Neural cell (in vitro differentiated cells): ENCODE data around the gene NOL4L. TPM values are rescaled to one million over a fixed set of nuclear protein-coding genes. Genes with fewer than 3 reads are reported as not detected.

Experiments used
- H2AFZ ChIP-seq: fragments of 200-600, 300-800 bp; sonication (generic), shearing (Covaris generic); 2 replicates; pipeline ENCODE4 v1.6.0; 2014; ENCODE audit warnings: low read depth, mild to moderate bottlenecking, antibody characterized with exemption, low read length, moderate library complexity
- H3F3A ChIP-seq: fragments of 200-600 bp; shearing (Covaris generic); 2 replicates; pipeline ENCODE4 v1.6.1; 2016; ENCODE audit warnings: mild to moderate bottlenecking, moderate library complexity, mixed read lengths, antibody characterized with exemption, low read length; ENCODE audit not compliant: insufficient read depth, poor library complexity, severe bottlenecking
- H3K27ac ChIP-seq: fragments of 200-600, 300-800 bp; sonication (generic), shearing (Covaris generic); 2 replicates; pipeline ENCODE4 v1.5.1; 2014; ENCODE audit warnings: mild to moderate bottlenecking, low read length, moderate library complexity
- H3K27me3 ChIP-seq: fragments of 300-800, 200-600 bp; sonication (generic), shearing (Covaris generic); 2 replicates; pipeline ENCODE4 v1.6.0; 2014; ENCODE audit warnings: mild to moderate bottlenecking, low read depth, low read length, moderate library complexity; ENCODE audit not compliant: insufficient read depth
- H3K36me3 ChIP-seq: fragments of 300-800, 200-600 bp; sonication (generic), shearing (Covaris generic); 2 replicates; pipeline ENCODE4 v1.5.1; 2014; ENCODE audit warnings: mild to moderate bottlenecking, antibody characterized with exemption, low read length, moderate library complexity; ENCODE audit not compliant: insufficient read depth
- H3K4me2 ChIP-seq: fragments of 300-800, 200-600 bp; sonication (generic), shearing (Covaris generic); 2 replicates; pipeline ENCODE4 v1.6.0; 2014; ENCODE audit warnings: mild to moderate bottlenecking, low read length
- H3K4me3 ChIP-seq: fragments of 300-800, 200-600 bp; sonication (generic), shearing (Covaris generic); 2 replicates; pipeline ENCODE4 v1.5.1; 2014; ENCODE audit warnings: mild to moderate bottlenecking, low read length, moderate library complexity
- H3K79me2 ChIP-seq: fragments of 200-600 bp; shearing (Covaris generic); replicated peaks from 2 replicates; pipeline ENCODE4 v1.6.0; 2014; ENCODE audit warnings: mild to moderate bottlenecking, low read length, moderate library complexity; ENCODE audit not compliant: insufficient read depth
- H3K9ac ChIP-seq: fragments of 300-800, 200-600 bp; sonication (generic), shearing (Covaris generic); 2 replicates; pipeline ENCODE4 v1.6.1; 2016; ENCODE audit warnings: mild to moderate bottlenecking, low read length, mixed read lengths
- H3K9me2 ChIP-seq: fragments of 200-600 bp; shearing (Covaris generic); 2 replicates; pipeline ENCODE4 v1.6.1; 2016; ENCODE audit warnings: mild to moderate bottlenecking, low read length, mixed read lengths; ENCODE audit not compliant: insufficient read depth
- H3K9me3 ChIP-seq: fragments of 200-600, 300-800 bp; sonication (generic), shearing (Covaris generic); 2 replicates; pipeline ENCODE4 v1.6.1; 2016; ENCODE audit warnings: mild to moderate bottlenecking, mixed run types, low read length, moderate library complexity, mixed read lengths
- H4K20me1 ChIP-seq: fragments of 200-600 bp; shearing (Covaris generic); 2 replicates; pipeline ENCODE4 v1.6.1; 2016; ENCODE audit warnings: mild to moderate bottlenecking, mixed run types; ENCODE audit not compliant: insufficient read depth
- EP300 ChIP-seq: fragments of 450-650 bp; conservative IDR thresholded peaks from 2 replicates; pipeline ENCODE4 v1.6.1; 2014; ENCODE audit warnings: antibody characterized with exemption, mild to moderate bottlenecking, moderate library complexity; ENCODE audit not compliant: poor library complexity, severe bottlenecking
- EZH2 ChIP-seq: fragments of 200-600, 300-800 bp; shearing (Covaris generic), sonication (generic); IDR thresholded peaks from 2 replicates; pipeline ENCODE4 v1.6.1; 2014; ENCODE audit warnings: antibody characterized with exemption, low read length, borderline replicate concordance, mild to moderate bottlenecking; ENCODE audit not compliant: insufficient read depth, poor library complexity, severe bottlenecking
- MXI1 ChIP-seq: fragments of 450-650 bp; conservative IDR thresholded peaks from 2 replicates; pipeline ENCODE4 v1.6.1; 2014; ENCODE audit warnings: antibody characterized with exemption, mild to moderate bottlenecking; ENCODE audit not compliant: poor library complexity, severe bottlenecking
- POLR2AphosphoS5 ChIP-seq: IDR thresholded peaks from 2 replicates; pipeline ENCODE4 v1.6.1; 2012
- RAD21 ChIP-seq: fragments of 450-650 bp; conservative IDR thresholded peaks from 2 replicates; pipeline ENCODE4 v1.6.1; 2014; ENCODE audit warnings: antibody characterized with exemption, mild to moderate bottlenecking, moderate library complexity
- REST ChIP-seq: IDR thresholded peaks from 2 replicates; pipeline ENCODE4 v1.6.1; 2012; ENCODE audit warnings: borderline replicate concordance
- SMC3 ChIP-seq: fragments of 450-650 bp; conservative IDR thresholded peaks from 2 replicates; pipeline ENCODE4 v1.6.1; 2014; ENCODE audit warnings: antibody characterized with exemption, mild to moderate bottlenecking, moderate library complexity; ENCODE audit not compliant: poor library complexity
- TAF1 ChIP-seq: IDR thresholded peaks from 2 replicates; pipeline ENCODE4 v1.6.1; 2012; ENCODE audit warnings: low read depth
- polyA plus RNA-seq: library from polyadenylated mRNA; depleted of rRNA; stranded (reverse); fragments of >200 nt; gene quantifications from 2 replicates; pipeline ENCODE4 v1.2.3, GENCODE V29; 2014
- TF ChIP-seq, protein P1 (sequence below): fragments of 450-650 bp; IDR thresholded peaks from 2 replicates; pipeline ENCODE4 v1.5.1; 2014; ENCODE audit warnings: antibody characterized with exemption, mild to moderate bottlenecking, moderate library complexity; ENCODE audit not compliant: poor library complexity, severe bottlenecking

NOL4L gene
- polyA plus RNA-seq, 1 donor from 2014 or later = 20.4 TPM

DNA sequence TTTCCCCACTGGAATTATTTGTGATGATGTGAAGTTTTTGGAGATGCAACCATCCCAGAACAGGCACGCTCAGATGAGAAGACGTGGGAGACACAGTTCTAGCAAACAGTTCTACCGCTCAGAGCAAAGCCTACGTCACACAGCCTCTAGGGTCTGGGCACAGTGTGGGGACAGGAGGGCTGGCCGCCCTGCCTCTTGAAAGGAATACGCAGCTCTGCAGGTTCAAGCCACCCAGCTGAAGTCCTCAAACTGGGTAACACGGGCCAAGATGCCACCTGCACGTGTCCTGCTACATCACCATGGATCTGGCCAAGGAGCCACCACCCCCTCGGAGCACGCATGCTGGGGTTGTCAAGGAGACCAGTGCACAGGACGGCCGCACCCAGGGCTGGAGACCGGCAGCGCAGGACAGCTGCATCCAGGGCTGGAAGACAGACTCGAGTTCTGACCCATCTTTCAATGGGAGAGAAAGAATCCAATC lies 75.0 kb downstream of the NOL4L start:
- no peak overlapping the region for H2AFZ ChIP-seq
- H3K9ac ChIP-seq = no peak overlapping the region
- no peaks in the 10 kb centered on the region for H3K9me3 ChIP-seq
- H3K4me2 ChIP-seq = no peak overlapping the region
- TF ChIP-seq RAD21 (no peak), SMC3 (no peak), EZH2 (no peak), POLR2AphosphoS5 (no peak), MXI1 (no peak), TAF1 (no peak), EP300 (no peak), REST (no peak)
- TF ChIP-seq, protein P1, sequence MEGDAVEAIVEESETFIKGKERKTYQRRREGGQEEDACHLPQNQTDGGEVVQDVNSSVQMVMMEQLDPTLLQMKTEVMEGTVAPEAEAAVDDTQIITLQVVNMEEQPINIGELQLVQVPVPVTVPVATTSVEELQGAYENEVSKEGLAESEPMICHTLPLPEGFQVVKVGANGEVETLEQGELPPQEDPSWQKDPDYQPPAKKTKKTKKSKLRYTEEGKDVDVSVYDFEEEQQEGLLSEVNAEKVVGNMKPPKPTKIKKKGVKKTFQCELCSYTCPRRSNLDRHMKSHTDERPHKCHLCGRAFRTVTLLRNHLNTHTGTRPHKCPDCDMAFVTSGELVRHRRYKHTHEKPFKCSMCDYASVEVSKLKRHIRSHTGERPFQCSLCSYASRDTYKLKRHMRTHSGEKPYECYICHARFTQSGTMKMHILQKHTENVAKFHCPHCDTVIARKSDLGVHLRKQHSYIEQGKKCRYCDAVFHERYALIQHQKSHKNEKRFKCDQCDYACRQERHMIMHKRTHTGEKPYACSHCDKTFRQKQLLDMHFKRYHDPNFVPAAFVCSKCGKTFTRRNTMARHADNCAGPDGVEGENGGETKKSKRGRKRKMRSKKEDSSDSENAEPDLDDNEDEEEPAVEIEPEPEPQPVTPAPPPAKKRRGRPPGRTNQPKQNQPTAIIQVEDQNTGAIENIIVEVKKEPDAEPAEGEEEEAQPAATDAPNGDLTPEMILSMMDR = no peak
- no peak overlapping the region for H3K27ac ChIP-seq
- no peaks in the 10 kb centered on the region for H3K79me2 ChIP-seq
- no peaks in the 10 kb centered on the region for H3K27me3 ChIP-seq
- H3K36me3 ChIP-seq = no peaks in the 10 kb centered on the region
- no peaks in the 10 kb centered on the region for H3K9me2 ChIP-seq
- no peak overlapping the region for H3K4me3 ChIP-seq
- H4K20me1 ChIP-seq = no peaks in the 10 kb centered on the region
- no peaks in the 10 kb centered on the region for H3F3A ChIP-seq

DNA sequence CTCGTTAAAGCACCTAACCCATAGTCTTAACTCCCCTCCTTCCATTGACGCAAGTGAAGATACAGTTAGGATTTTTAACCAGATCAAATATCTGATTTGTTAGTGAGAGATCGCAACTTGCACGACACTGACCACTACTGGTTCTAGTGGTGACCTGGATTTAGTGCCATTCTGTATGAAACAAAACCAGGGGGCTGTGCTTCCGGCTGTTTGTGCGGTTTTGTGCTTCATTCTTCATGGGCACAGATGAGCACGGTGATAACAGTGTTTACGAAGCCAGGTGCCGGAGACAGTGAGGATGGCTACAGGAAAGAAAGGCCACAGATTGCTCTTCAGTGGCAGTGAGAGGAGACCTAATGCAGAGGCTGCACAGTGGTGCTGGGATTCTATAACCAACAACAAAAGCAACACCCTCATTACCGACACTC lies 75.5 kb downstream of the NOL4L start:
- Histone ChIP-seq H3K36me3 (peaks cover 4% of the 10 kb centered on the region), H3K79me2 (no peaks in the 10 kb centered on the region), H3F3A (no peaks in the 10 kb centered on the region), H2AFZ (no peak overlapping the region), H3K9ac (no peak overlapping the region), H3K9me2 (no peaks in the 10 kb centered on the region), H3K9me3 (no peaks in the 10 kb centered on the region), H3K4me3 (no peak overlapping the region), H4K20me1 (no peaks in the 10 kb centered on the region), H3K27me3 (no peaks in the 10 kb centered on the region), H3K4me2 (no peak overlapping the region), H3K27ac (no peak overlapping the region)
- TF ChIP-seq, protein P1 = no peak
- TF ChIP-seq SMC3 = no peak
